GM19099 (cell line): ENCODE results near the gene ZNF675.

Experiments
- POLR2A ChIP-seq: IDR thresholded peaks from 3 replicates; pipeline ENCODE4 v1.6.1; 2011; ENCODE audit warnings: low read depth; ENCODE audit not compliant: insufficient read length; ENCODE audit errors: extremely low read depth

ZNF675 gene

DNA sequence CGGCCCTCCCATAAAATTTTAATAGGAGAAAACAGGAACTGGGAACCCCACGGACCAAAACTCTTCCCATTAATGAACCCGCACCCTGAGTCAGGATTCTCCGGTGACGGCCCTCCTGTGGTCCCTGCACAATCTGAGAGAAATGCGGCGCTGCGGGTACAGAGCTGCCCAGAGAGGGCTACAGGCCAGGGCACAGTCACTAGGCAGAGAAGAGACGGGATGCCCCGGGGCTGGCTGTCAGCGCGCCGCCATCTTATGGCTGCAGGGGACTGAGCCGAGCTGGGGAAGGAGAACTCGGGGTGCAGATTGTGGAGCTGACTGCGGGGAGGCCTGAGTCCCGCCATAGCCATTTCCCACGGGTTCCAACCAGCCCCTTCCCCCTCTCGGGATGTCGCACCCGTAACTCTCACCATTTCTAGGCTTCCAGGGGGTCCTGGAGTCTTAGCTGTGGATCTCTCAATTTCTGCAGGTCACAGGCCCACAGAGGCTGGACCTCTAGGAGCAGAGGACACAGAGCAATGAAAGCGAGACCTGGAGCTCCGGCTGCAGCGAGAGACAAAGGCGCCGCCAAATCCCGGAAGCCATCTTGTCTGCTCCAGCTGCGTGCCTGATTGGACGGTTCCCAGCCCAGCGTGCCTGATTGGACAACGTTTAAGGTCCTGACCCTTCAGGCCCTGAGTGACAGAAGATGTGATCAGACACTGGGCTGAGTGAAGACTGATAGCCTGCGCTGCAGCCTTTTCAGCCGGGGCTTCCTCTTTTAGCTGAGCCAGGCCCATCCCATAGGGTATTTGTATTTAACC lies at the start of gene ZNF675:
TSS of gene ZNF675 (minus strand) at position 592 of the 803 bp plus-strand sequence. CDS start at position 413, 179 bp downstream.
- TF ChIP-seq POLR2A: peak; percentile 87

DNA sequence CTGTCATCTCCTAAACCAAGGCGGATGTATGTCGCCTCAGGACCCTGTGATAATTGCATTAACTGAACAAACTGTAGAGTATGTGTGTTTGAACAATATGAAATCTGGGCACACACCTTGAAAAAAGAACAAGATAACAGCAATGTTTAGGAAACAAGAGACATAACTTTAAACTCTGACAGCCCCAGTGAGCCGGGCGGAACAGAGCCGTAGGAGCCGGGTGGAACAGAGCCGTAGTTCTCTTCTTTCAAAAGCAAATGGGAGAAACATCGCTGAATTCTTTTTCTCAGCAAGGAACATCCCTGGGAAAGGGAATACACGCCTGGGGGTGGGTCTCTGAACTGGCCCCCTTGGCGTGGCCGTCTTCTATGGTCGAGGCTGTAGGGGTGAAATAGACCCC lies 31.8 kb upstream of the ZNF675 start:
- no peak for TF ChIP-seq POLR2A

DNA sequence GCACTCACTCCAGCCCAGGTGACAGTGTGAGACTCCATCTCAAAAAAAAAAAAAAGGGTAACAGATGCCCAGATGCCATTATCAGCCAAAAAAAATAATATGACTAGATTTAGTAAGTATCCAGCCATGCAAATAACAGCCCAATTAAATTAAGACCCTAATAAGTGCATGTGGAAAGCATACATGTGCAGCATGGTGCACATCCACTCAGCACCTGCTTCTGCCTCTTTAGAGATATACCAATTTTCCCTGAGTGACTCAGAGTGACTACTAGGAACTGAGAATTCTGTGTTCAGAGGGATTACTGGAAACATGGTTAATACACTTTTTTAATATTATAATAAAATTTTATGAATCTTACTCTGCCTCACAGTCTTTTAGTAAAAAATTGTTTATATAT lies 29.8 kb upstream of the ZNF675 start:
- no peak for TF ChIP-seq POLR2A

DNA sequence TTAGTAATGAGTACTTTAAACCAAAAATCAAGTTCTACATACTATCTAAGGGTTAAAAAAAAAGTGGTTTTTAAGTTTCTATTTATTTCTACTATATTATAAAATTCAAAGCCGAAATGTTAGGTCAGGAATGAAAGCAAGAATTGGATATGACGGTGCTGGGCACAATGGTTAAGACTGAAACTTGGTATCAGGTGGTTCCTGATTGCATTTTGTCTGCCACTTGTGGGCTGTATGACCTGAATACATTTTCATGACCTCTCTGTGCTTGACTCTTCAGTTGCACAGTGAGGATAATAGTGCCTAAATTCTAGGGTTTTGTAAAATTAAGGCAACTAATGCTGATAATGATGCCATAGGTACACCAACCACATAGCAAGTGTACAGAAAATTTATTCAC lies 22.3 kb upstream of the ZNF675 start:
- no peak for TF ChIP-seq POLR2A

DNA sequence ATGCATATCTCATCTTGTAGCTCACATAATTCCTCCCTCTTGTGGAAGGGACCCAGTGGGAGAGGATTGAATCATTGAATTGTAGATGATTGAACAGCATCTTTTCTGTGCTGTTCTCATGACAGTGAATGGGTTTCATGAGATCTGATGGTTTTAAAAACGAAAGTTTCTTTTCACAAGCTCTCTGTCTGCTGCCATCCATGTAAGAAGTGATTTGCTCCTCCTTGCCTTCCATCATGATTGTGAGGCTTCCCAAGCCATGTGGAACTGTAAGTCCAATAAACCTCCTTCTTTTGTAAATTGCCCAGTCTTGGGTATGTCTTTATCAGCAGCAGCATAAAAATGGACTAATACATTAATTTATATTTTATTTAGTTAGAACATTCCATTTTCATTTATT lies 19.6 kb upstream of the ZNF675 start:
- TF ChIP-seq POLR2A: no peak

DNA sequence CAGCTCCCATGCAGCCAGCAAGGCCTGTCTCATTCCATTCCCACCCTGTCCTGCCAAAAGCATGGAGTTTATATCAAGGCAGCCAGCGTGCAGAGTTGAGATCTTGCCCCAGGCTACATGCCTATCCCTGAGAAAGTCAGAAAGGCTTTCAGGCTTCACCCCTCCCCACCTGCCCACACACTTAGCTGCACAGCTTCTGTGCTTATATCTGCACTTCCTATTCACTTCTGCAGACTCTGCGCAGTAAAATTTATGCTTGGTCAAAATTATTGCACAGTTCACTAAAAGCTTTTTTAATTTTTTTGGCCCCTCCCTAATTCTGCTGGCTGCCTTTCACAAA lies 12.5 kb upstream of the ZNF675 start:
- TF ChIP-seq POLR2A: no peak

DNA sequence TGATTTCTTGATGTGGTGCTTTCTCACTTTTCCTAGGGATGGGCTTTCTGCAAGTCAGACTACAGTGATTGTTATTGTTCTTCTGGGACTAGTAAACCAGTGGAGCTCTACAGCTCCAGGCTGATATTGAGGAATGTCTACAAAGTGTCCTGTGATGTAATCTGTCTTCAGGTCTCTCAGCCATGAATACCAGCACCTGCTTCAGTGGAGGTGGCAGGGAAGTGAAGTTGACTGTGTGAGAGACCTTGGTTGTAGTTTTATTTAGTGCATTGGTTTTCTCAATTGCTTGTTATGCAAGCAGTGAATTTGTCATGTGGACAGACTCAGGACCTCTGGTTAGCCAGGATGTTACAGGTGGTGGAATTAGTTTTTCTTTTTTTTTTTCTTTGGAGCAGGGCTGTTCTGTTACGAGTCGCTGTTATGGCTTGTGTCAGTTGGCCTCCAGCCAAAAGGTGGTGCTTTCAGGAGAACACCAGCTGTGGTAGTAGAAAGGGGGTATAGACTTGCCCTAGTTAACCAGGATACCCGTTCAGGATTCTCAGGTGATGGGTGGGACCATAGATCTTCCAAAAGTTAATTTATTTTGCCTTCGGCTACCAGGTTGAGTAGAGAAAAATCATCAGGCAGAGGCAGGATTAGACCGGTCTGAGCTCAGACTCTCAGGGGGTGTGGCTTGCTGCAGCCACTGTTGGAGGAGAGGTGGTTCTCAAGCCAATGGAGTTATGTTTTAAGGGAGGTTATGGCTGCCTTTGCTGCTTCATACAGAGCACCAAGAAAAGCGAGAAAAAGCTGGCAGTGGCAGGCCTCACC lies 11.9 kb upstream of the ZNF675 start:
- no peak for TF ChIP-seq POLR2A

DNA sequence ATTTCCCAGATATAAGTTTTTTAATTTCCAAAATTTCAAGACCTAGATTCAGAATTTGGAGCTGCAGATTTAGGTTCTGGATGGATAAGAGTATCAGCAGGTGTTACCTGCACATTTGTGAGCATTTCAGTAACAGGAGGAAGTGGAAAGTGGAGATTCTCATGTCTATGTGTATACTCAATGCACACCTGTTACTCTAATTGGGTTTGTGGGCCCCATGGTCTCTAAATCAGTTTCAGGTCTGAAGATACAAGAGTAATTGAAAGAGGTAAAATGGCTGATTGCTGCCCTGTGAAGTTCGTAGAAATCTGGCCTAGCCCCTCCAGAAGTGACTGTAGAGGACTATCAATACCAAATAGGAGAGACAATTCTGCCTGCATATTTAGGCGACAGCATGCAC lies 13.9 kb downstream of the ZNF675 start:
- TF ChIP-seq POLR2A: no peak

DNA sequence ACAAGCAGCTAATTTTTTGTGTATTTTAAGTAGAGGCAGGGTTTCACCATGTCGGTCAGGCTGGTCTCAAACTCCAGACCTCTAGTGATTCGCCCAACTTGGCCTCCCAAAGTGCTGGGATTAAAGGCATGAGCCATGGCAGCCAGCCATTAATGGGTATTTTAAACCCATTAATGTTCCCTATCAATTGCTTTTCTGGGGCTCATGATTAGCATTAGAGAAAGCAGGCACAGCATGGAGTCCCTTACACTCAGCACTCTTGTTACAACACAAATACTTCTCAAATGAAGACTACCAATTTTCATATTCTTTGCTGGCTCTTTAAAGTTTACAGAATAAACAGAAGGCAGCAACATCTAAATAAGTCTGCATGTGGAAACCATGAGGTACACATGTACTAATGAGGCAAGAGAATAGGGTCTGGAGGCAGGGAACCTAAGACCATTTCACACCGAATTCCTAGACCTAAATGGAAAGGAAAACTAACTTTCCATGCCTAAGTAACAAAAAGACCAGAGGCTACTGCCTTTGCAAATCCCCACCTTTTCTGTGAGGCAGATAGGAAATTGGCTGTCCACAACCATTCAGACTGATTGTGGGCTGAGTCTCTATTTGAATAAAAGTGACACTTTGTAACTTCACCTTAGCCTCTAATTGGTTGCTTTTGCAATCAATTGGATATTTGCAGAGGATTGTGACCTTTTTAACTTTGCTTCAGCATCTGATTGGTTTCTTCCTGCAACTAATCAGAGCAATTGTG lies 21.2 kb downstream of the ZNF675 start:
- TF ChIP-seq POLR2A: no peak
